ENCODE data around the gene COX5A. TPM values are rescaled to one million over a fixed set of nuclear protein-coding genes. Genes with fewer than 3 reads are reported as not detected.
A peak's percentile ranks its signal among the peaks of the same experiment; 100 is the strongest.

COX5A gene
- total and polyA plus RNA-seq, 2 of the 13 experiments (the other 11 are each of a cell fraction or from before 2014, with no cell fraction given) = 158 to 218 TPM

- TF ChIP-seq TOPORS (CRISPR knock-in tag; IDR thresholded peaks at IDR 0.05) (no peak), ZNF281 (CRISPR knock-in tag; IDR thresholded peaks at IDR 0.05; ENCODE audit: borderline replicate concordance) (no peak), PBX2 (CRISPR knock-in tag; IDR thresholded peaks at IDR 0.05) (no peak), IKZF5 (CRISPR knock-in tag; IDR thresholded peaks at IDR 0.05) (0 out of 2 replicates have a peak, but pooled peaks have one; percentile 26), ZNF720 (CRISPR knock-in tag; IDR thresholded peaks at IDR 0.05) (no peak), ZNF446 (CRISPR knock-in tag; IDR thresholded peaks at IDR 0.05) (0 out of 2 replicates have a peak, but pooled peaks have one; percentile 30), ZNF501 (CRISPR knock-in tag; IDR thresholded peaks at IDR 0.05) (peak; percentile 60; the same call in 1 of the 2 replicates), HDAC6 (IDR thresholded peaks at IDR 0.05; ENCODE audit: low read depth, low read length) (no peak), MIER3 (CRISPR knock-in tag; IDR thresholded peaks at IDR 0.05; ENCODE audit: borderline replicate concordance) (no peak), BCL3 (CRISPR knock-in tag; IDR thresholded peaks at IDR 0.05) (no peak), EEA1 (CRISPR knock-in tag; IDR thresholded peaks at IDR 0.05; ENCODE audit: borderline replicate concordance) (peak; percentile 48; the same call in 1 of the 2 replicates), ZNF160 (CRISPR knock-in tag; IDR thresholded peaks at IDR 0.05) (no peak), CTCF (CRISPR knock-in tag; IDR thresholded peaks at IDR 0.05) (no peak), GABPB1 (CRISPR knock-in tag; IDR thresholded peaks at IDR 0.05) (peak; percentile 46; the same call in 1 of the 2 replicates), THAP7 (CRISPR knock-in tag; IDR thresholded peaks at IDR 0.05) (no peak), ZNF138 (CRISPR knock-in tag; IDR thresholded peaks at IDR 0.05; ENCODE audit: low read depth) (no peak), ARHGAP35 (CRISPR knock-in tag; IDR thresholded peaks at IDR 0.05; ENCODE audit: borderline replicate concordance) (no peak), GLI4 (CRISPR knock-in tag; IDR thresholded peaks at IDR 0.05; ENCODE audit: borderline replicate concordance) (no peak), ZNF776 (CRISPR knock-in tag; IDR thresholded peaks at IDR 0.05) (peak; percentile 41; the same call in 1 of the 2 replicates)
Measured at GRCh38 chr15:74956648-74957475, 19.0 kb upstream of the COX5A start, which contains the start of gene RPP25 (continued).

All from HepG2 (cell line).